ENCODE results near the gene RABAC1.
"Not testable (repeated sequence)": the region's sequence is repeated elsewhere in the genome, so short reads cannot be mapped to it uniquely, and the experiment has no call there.

RABAC1 gene

DNA sequence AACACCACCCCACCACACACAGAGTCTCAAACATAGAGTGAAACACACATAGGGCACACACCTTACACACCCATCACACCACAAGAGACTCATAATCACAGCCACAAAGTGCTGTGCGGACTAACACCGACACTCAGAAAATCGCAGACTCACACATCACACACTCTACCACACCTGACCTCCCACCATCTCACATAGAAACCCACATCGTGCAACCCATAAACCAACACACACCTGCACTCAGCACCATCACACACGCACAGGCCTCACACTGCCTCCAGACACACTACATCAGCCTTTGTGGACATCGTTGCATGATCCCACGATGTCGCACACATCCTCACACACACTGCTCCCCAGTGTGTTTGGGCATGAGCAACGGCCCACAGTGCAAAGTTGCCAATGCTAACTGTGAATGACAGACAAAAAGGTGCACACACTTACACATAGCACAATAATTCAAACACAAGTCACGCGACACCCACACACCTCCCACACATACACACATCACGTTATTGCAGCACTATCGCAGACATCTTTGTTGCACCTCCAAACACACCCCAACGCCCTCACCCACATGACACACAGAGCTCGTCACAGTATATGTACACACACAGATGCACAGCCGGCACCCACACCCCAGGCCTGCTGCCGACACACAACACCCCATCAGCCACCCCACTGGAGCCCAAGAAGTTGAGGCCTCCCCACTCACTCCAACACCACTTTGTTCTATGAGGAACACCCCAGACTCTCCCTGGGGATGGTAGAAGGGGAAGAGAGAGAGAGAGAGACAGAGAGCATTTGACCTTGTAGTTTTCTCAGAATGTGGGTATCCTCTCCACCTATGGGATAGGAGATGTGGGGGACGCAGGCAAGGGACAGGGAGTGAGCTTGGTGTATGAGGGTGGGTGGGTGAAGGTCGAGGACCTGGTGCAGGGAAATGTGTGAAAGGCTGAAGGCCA lies 36.2 kb upstream of the RABAC1 start:
- no peaks in the 10 kb centered on the region for H3K9me3 Mint-ChIP-seq
- H3K27me3 Mint-ChIP-seq: peaks cover 47 to 52% of the 10 kb centered on the region in 2 donors
- peaks cover 27 to 34% of the 10 kb centered on the region in 2 donors for H3K4me1 Mint-ChIP-seq (ENCODE audit: low read depth in 2 of 2)
- peak overlapping the region; percentile 15 to 44 for H3K4me3 Mint-ChIP-seq
- peaks cover 5% of the 10 kb centered on the region for H3K36me3 Mint-ChIP-seq (ENCODE audit: insufficient read depth)
- no peak for DNase-seq
- ATAC-seq (replicated peaks): no peak
- H3K27ac Mint-ChIP-seq: peak overlapping the region in 1 of 2 donors; percentile 3

- peak overlapping the region; percentile 13 to 44 for H3K4me3 Mint-ChIP-seq
- peaks cover 27 to 34% of the 10 kb centered on the region in 2 donors for H3K4me1 Mint-ChIP-seq (ENCODE audit: low read depth in 2 of 2)
- DNase-seq: no peak
- peaks cover 40 to 44% of the 10 kb centered on the region in 2 donors for H3K27me3 Mint-ChIP-seq
- H3K27ac Mint-ChIP-seq: no peak overlapping the region
- ATAC-seq (replicated peaks): no peak
- peaks cover 5% of the 10 kb centered on the region for H3K36me3 Mint-ChIP-seq (ENCODE audit: insufficient read depth)
- no peaks in the 10 kb centered on the region for H3K9me3 Mint-ChIP-seq
These were observed 35.4 kb upstream of the RABAC1 start for GRCh38 chr19:41994521-41994971.

DNA sequence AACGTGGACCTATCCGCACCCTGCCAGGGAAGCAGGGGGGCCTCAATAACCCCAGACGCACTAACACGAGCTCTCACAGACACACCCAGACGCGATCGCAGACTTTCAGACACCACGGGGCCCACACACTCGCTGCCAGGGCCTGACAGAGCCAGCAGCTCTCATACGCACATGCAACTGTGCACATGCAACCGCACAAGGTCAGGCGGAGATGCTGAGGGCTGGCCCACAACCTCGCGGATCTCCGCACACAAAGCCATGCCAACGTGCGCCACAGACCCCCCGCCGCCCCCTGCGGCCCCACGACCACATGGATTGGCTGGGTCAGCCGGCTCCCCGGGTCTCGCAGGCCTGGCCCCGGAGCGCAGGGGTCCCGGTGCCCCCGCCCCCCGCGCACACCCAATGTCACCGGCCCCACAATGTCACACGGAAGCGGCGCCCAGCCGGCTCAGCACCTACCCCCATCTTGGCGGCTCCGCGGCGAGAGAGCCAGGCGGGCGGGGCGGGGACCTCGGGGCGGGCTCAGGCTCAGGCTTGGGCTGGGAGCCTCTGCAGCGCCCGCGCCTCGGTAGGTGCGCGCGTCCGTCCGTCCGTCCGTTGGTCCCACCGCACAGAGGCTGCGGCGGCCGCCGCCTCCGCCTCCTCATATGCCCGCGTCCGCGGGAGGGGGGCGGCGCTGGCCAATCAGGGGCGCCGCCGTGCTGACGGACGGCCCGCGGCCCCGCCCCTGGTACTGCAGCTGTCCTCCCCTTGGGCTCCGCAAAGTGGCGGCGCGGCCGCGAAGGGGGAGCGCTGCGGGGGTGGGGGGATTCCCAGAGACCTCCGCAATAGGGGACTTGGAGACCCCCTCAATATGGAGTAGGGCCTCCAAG lies 34.7 kb upstream of the RABAC1 start, which contains the start of gene ATP1A3:
TSS of gene ATP1A3 (minus strand) at position 619 of the 872 bp plus-strand sequence. CDS start at position 465, 154 bp downstream.
- Mint-ChIP-seq H3K4me1 (ENCODE audit: low read depth in 2 of 2) (peaks cover 24 to 30% of the 10 kb centered on the region in 2 donors), H3K27me3 (peaks cover 34 to 37% of the 10 kb centered on the region in 2 donors)

GRCh38 chr19:41991925-41992569 lies 32.9 kb upstream of the RABAC1 start:
- not testable (repeated sequence) for ATAC-seq (replicated peaks); H3K9me3 Mint-ChIP-seq; H3K36me3 Mint-ChIP-seq (ENCODE audit: insufficient read depth); H3K4me3 Mint-ChIP-seq; DNase-seq
- H3K27me3 Mint-ChIP-seq: peaks cover 23 to 25% of the 10 kb centered on the region in 2 donors
- H3K27ac Mint-ChIP-seq: peak overlapping the region in 1 of 2 donors; percentile 71
- H3K4me1 Mint-ChIP-seq (ENCODE audit: low read depth in 2 of 2): peaks cover 19 to 25% of the 10 kb centered on the region in 2 donors

More for the DNA sequence above, 34.7 kb upstream of the RABAC1 start, which contains the start of gene ATP1A3:
- Mint-ChIP-seq H3K27ac (peak within 1 kb of the TSS; percentile 89 to 95), H3K9me3 (no peaks in the 10 kb centered on the region), H3K36me3 (ENCODE audit: insufficient read depth) (peaks cover 5% of the 10 kb centered on the region), H3K4me3 (peak within 1 kb of the TSS; percentile 80 to 88)
- DNase-seq (peak; percentile 59 to 63 (median 63)), ATAC-seq (replicated peaks) (peak; percentile 83)

- Mint-ChIP-seq H3K27ac (no peak overlapping the region), H3K27me3 (peaks cover 13 to 15% of the 10 kb centered on the region in 2 donors), H3K4me3 (peak overlapping the region in 1 of 2 donors; percentile 38), H3K36me3 (ENCODE audit: insufficient read depth) (peaks cover 3% of the 10 kb centered on the region), H3K9me3 (no peaks in the 10 kb centered on the region), H3K4me1 (ENCODE audit: low read depth in 2 of 2) (peaks cover 15 to 18% of the 10 kb centered on the region in 2 donors)
- DNase-seq: no peak
- no peak for ATAC-seq (replicated peaks)
These were observed 31.9 kb upstream of the RABAC1 start for GRCh38 chr19:41991025-41991424.

- no peak overlapping the region for H3K27ac Mint-ChIP-seq
- H3K4me3 Mint-ChIP-seq: no peak overlapping the region
- peaks cover 3% of the 10 kb centered on the region for H3K36me3 Mint-ChIP-seq (ENCODE audit: insufficient read depth)
- peaks cover 10 to 11% of the 10 kb centered on the region in 2 donors for H3K27me3 Mint-ChIP-seq
- ATAC-seq (replicated peaks) (no peak), DNase-seq (no peak)
- H3K4me1 Mint-ChIP-seq (ENCODE audit: low read depth in 2 of 2): peaks cover 14 to 18% of the 10 kb centered on the region in 2 donors
- H3K9me3 Mint-ChIP-seq: no peaks in the 10 kb centered on the region
These were observed 31.5 kb upstream of the RABAC1 start for GRCh38 chr19:41990615-41991014.

GRCh38 chr19:41990028-41990427 lies 30.9 kb upstream of the RABAC1 start:
- no peaks in the 10 kb centered on the region for H3K9me3 Mint-ChIP-seq
- no peak overlapping the region for H3K27ac Mint-ChIP-seq
- H3K27me3 Mint-ChIP-seq: peaks cover 4 to 5% of the 10 kb centered on the region in 2 donors
- H3K4me1 Mint-ChIP-seq (ENCODE audit: low read depth in 2 of 2): peaks cover 8 to 14% of the 10 kb centered on the region in 2 donors
- H3K36me3 Mint-ChIP-seq (ENCODE audit: insufficient read depth): peaks cover 3% of the 10 kb centered on the region
- no peak overlapping the region for H3K4me3 Mint-ChIP-seq
- DNase-seq (no peak), ATAC-seq (replicated peaks) (no peak)

DNA sequence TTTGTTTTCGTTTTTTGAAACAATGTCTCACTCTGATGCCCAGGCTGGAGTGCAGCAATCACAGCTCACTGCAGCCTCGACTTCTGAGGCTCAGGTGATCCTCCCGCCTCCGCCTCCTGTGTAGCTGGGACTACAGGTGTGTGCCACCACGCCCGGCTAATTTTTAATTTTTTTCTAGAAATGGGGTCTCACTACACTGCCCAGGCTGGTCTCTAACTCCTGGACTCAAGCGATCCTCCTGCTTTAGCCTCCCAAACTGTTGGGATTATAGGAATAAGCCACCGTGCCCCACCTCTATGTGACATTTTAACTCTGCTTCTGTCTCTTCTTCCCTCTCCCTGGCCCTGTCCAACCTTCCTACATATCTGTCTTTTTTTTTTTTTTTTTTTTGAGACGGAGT lies 29.8 kb upstream of the RABAC1 start:
- Mint-ChIP-seq H3K27ac (no peak overlapping the region), H3K36me3 (ENCODE audit: insufficient read depth) (peaks cover 3% of the 10 kb centered on the region), H3K27me3 (no peaks in the 10 kb centered on the region), H3K4me3 (no peak overlapping the region), H3K4me1 (ENCODE audit: low read depth in 2 of 2) (peaks cover 6 to 9% of the 10 kb centered on the region in 2 donors), H3K9me3 (no peaks in the 10 kb centered on the region)
- DNase-seq (no peak), ATAC-seq (replicated peaks) (no peak)

DNA sequence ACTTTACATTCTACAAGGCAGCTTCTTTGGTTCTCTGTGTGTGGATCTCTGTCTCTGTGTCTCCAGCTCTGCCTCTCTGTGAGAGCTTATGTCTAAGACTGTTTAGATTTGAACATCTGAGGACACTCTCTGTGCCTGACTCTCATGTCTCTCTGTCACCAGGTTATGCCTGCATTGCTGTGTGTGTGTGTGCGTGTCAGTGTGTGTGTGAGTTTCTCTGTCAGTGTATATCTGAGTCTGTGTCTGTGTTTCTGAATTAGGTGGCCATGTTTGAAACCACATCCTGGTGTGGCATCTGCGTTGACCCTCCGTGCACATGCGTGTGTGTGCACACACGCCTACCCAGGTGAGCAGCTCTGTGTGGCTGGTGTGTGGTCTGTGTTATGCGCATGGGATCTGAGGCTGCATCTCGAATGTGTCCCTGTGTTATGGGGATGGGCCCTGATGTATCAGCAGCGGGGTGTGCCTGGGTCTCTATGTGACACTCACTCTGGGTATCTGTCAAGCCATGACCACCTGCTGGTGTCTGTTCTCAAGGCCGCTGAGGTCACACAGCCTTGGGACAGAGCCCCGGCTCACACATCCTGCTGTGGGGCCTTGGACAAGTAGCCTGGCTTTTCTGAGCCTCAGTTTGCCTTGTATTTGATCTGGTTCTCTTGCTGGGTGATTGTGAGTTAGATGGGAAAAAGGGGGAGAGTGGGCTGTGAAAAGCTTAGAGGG lies 28.2 kb upstream of the RABAC1 start:
- Mint-ChIP-seq H3K27me3 (no peaks in the 10 kb centered on the region), H3K4me1 (ENCODE audit: low read depth in 2 of 2) (peaks cover 0 to under 1% of the 10 kb centered on the region in 2 donors), H3K9me3 (no peaks in the 10 kb centered on the region), H3K4me3 (no peak overlapping the region), H3K27ac (no peak overlapping the region), H3K36me3 (ENCODE audit: insufficient read depth) (no peaks in the 10 kb centered on the region)
- ATAC-seq (replicated peaks) (no peak), DNase-seq (no peak)

- Mint-ChIP-seq H3K36me3 (ENCODE audit: insufficient read depth) (peaks cover 6% of the 10 kb centered on the region), H3K9me3 (no peaks in the 10 kb centered on the region), H3K27ac (no peak overlapping the region), H3K27me3 (no peaks in the 10 kb centered on the region), H3K4me1 (ENCODE audit: low read depth in 2 of 2) (no peaks in the 10 kb centered on the region), H3K4me3 (peak overlapping the region in 1 of 2 donors; percentile 15)
- DNase-seq (no peak), ATAC-seq (replicated peaks) (no peak)
These were observed 25.8 kb upstream of the RABAC1 start for GRCh38 chr19:41984961-41985360.

- H3K27me3 Mint-ChIP-seq: no peaks in the 10 kb centered on the region
- peaks cover 6% of the 10 kb centered on the region for H3K36me3 Mint-ChIP-seq (ENCODE audit: insufficient read depth)
- DNase-seq: no peak
- no peak overlapping the region for H3K4me3 Mint-ChIP-seq
- no peaks in the 10 kb centered on the region for H3K9me3 Mint-ChIP-seq
- no peak for ATAC-seq (replicated peaks)
- no peaks in the 10 kb centered on the region for H3K4me1 Mint-ChIP-seq (ENCODE audit: low read depth in 2 of 2)
- H3K27ac Mint-ChIP-seq: no peak overlapping the region
These were observed 22.6 kb upstream of the RABAC1 start for GRCh38 chr19:41981724-41982123.

- Mint-ChIP-seq H3K4me1 (ENCODE audit: low read depth in 2 of 2) (no peaks in the 10 kb centered on the region), H3K36me3 (ENCODE audit: insufficient read depth) (peaks cover 6% of the 10 kb centered on the region), H3K27ac (no peak overlapping the region), H3K27me3 (no peaks in the 10 kb centered on the region), H3K9me3 (no peaks in the 10 kb centered on the region), H3K4me3 (no peak overlapping the region)
- ATAC-seq (replicated peaks): no peak
- no peak for DNase-seq
These were observed 19.3 kb upstream of the RABAC1 start for GRCh38 chr19:41978470-41978869.
